A673 (cell line): ENCODE measurements around the gene TBC1D32. TPM values are rescaled to one million over a fixed set of nuclear protein-coding genes. Genes with fewer than 3 reads are reported as not detected.

Source experiments
- BruUV-seq: library from RNA; stranded (reverse); fragments of 400-500 nt; replicated peaks from 2 replicates; lab custom pipeline; 2021; lab: Mats Ljungman, UMichigan
- CTCF ChIA-PET: fragments of 300-600 bp; sonication (Branson Sonifier 250); formaldehyde crosslinking; loops from one replicate; lab custom pipeline; 2022; ENCODE audit warnings: antibody characterized with exemption; lab: Charles Lee
- POLR2A ChIA-PET: fragments of 300-600 bp; sonication (Branson Sonifier 250); formaldehyde crosslinking; loops from one replicate; lab custom pipeline; 2022; ENCODE audit warnings: antibody characterized with exemption; ENCODE audit not compliant: low non-redundant PET; lab: Charles Lee
- DNase-seq: peaks from one replicate; pipeline ENCODE4 v3.0.0-alpha.2; 2015; ENCODE audit warnings: low spot score
- H3K27ac ChIP-seq: fragments of 200-600 bp; sonication (generic); 2 replicates; pipeline ENCODE4 v1.5.1; 2016; ENCODE audit warnings: mixed run types, low read depth, mild to moderate bottlenecking, mixed read lengths, antibody characterized with exemption, low read length; ENCODE audit not compliant: poor library complexity, severe bottlenecking
- H3K27me3 ChIP-seq: fragments of 200-600 bp; sonication (generic); replicated peaks from 2 replicates; pipeline ENCODE4 v1.6.1; 2017; ENCODE audit warnings: mixed run types, low read depth, mild to moderate bottlenecking, mixed read lengths, antibody characterized with exemption, low read length; ENCODE audit not compliant: insufficient read depth, poor library complexity
- H3K36me3 ChIP-seq: fragments of 200-600 bp; sonication (generic); 2 replicates; pipeline ENCODE4 v1.6.1; 2016; ENCODE audit warnings: mixed run types, mild to moderate bottlenecking, mixed read lengths, antibody characterized with exemption, low read length; ENCODE audit not compliant: insufficient read depth, poor library complexity, severe bottlenecking
- H3K4me1 ChIP-seq: fragments of 200-600 bp; sonication (generic); 2 replicates; pipeline ENCODE4 v1.6.1; 2017; ENCODE audit warnings: mixed run types, mild to moderate bottlenecking, mixed read lengths, antibody characterized with exemption, low read length; ENCODE audit not compliant: insufficient read depth, poor library complexity, severe bottlenecking
- H3K4me3 ChIP-seq: fragments of 200-600 bp; sonication (generic); 2 replicates; pipeline ENCODE4 v1.5.1; 2016; ENCODE audit warnings: low read depth, mixed run types, mild to moderate bottlenecking, mixed read lengths, low read length; ENCODE audit not compliant: poor library complexity, severe bottlenecking
- H3K9me3 ChIP-seq: fragments of 200-600 bp; sonication (generic); 2 replicates; pipeline ENCODE4 v1.6.1; 2016; ENCODE audit warnings: mixed run types, low read depth, mild to moderate bottlenecking, mixed read lengths, antibody characterized with exemption, low read length; ENCODE audit not compliant: poor library complexity, severe bottlenecking
- CTCF ChIP-seq: fragments of 300-800, 200-600 bp; sonication (generic); conservative IDR thresholded peaks from 2 replicates; pipeline ENCODE4 v1.5.1; 2017; ENCODE audit warnings: low read depth, mild to moderate bottlenecking, antibody characterized with exemption, low read length, moderate library complexity, mixed read lengths
- EZH2 ChIP-seq: fragments of 200-600 bp; sonication (generic); IDR thresholded peaks from 2 replicates; pipeline ENCODE4 v1.6.1; 2017; ENCODE audit warnings: borderline replicate concordance, low read depth, mild to moderate bottlenecking, mixed read lengths, antibody characterized with exemption, low read length; ENCODE audit not compliant: poor library complexity, severe bottlenecking
- intact Hi-C: fragments of 100-400 bp; cut with micrococcal nuclease; formaldehyde crosslinking; loops from one replicate; pipeline ENCODE4 v1.10.0; 2022; ENCODE audit not compliant: unreplicated experiment
- total RNA-seq: library from RNA; stranded (reverse); gene quantifications from 2 replicates; pipeline ENCODE4 v1.2.3, GENCODE V29; 2021

Gene TBC1D32
- total RNA-seq, 1 experiment from 2014 or later: 10.4 TPM

DNA sequence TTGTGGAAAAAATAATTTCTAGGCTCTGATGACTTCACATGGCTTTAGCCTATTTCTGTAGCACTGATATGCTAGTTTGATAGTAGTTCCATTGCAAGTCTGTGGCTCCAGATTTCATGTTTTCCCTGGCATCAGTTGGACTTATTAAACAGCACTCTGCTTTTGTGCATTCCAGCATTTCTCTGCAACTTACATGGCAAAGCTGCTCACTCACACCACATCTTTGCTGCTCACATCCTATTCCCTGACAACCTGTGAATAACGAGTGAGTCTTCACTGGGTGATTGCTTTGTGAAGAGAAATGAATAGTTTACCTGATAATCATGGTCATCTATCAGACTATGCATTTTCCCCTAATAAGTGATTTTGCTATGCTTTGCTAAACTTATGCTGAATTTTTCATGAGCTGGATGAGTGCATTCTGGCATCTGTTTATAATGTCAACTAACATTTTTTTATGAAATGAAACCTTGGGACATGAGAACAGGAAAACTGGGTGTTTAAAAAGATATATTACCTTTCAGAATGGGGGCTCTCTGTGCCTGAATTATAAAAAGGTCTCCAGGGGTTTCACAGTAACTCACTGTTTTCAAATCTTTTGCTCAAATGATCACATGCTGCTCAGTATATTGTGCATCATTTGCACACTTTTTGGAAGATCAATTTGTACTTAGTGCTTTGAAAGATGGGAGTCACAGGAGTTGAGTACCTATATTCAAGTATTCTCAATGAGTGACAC lies 301.8 kb downstream of the TBC1D32 start:
- H3K27ac ChIP-seq: no peak overlapping the region
- H3K9me3 ChIP-seq: no peaks in the 10 kb centered on the region
- POLR2A ChIA-PET: no interaction called here
- no peaks in the 10 kb centered on the region for H3K27me3 ChIP-seq
- no peaks in the 10 kb centered on the region for H3K4me1 ChIP-seq
- BruUV-seq: no TSS peak
- H3K36me3 ChIP-seq: no peaks in the 10 kb centered on the region
- DNase-seq: no peak
- H3K4me3 ChIP-seq: no peak overlapping the region
- CTCF ChIA-PET: no interaction called here
- TF ChIP-seq EZH2 (no peak), CTCF (no peak)
- intact Hi-C loops: no loop called here

Other genes starting within 250 kb of the TBC1D32 start
- gene GJA1, start 101.2 kb upstream of the TBC1D32 start, total RNA-seq: 98.5 and 120 TPM in 2 replicates